CD4-positive, CD25-positive, alpha-beta regulatory T cell (primary cell): ENCODE data around the gene ENHO. TPM values are rescaled to one million over a fixed set of nuclear protein-coding genes. Genes with fewer than 3 reads are reported as not detected.

Source experiments
- ATAC-seq, 2 donors: fragments of 150-1000 bp; cut with Tn5 transposase; one replicate each; pipeline ENCODE4 v1.10.0; 2021; ENCODE audit warnings: low read depth in 2 of 2, moderate number of reproducible peaks in 2 of 2, moderate library complexity in 1 of 2
- DNase-seq, 3 donors: peaks; one replicate each; pipeline versions ENCODE4 v3.0.0 to v3.0.0-alpha.2; 2012 to 2022; ENCODE audit warnings: mixed read lengths in 1 of 3
- H3K27ac ChIP-seq: one replicate; pipeline ENCODE4 v1.7.0; 2013; ENCODE audit warnings: mild to moderate bottlenecking, low read length; ENCODE audit not compliant: insufficient read depth, poor library complexity, severe bottlenecking
- H3K27me3 ChIP-seq: one replicate; pipeline ENCODE4 v1.7.0; 2013; ENCODE audit warnings: low read length; ENCODE audit not compliant: control insufficient read depth, insufficient read depth
- H3K36me3 ChIP-seq: one replicate; pipeline ENCODE4 v1.7.0; 2013; ENCODE audit warnings: mild to moderate bottlenecking, low read length, moderate library complexity; ENCODE audit not compliant: control insufficient read depth, insufficient read depth
- H3K4me1 ChIP-seq: 2 replicates; pipeline ENCODE4 v1.7.0; 2013; ENCODE audit warnings: mild to moderate bottlenecking, low read length; ENCODE audit not compliant: insufficient read depth, control insufficient read depth, poor library complexity, severe bottlenecking
- H3K4me3 ChIP-seq: one replicate; pipeline ENCODE4 v1.7.0; 2013; ENCODE audit warnings: low read depth, mild to moderate bottlenecking, low read length, moderate library complexity
- H3K9me3 ChIP-seq, 2 experiments: 1 replicate in 1 of 2; 2 replicates in 1 of 2; pipeline ENCODE4 v1.7.0; 2013; ENCODE audit warnings: low read length in 2 of 2, mild to moderate bottlenecking in 1 of 2, moderate library complexity in 1 of 2; ENCODE audit not compliant: control insufficient read depth in 2 of 2
- H3K27ac Mint-ChIP-seq, 3 donors: one replicate each; pipeline ENCODE4 v1.8.0; 2020 to 2022; ENCODE audit warnings: mild to moderate bottlenecking in 3 of 3, mixed read lengths in 3 of 3, moderate library complexity in 2 of 3
- H3K27me3 Mint-ChIP-seq: one replicate; pipeline ENCODE4 v1.8.0; 2022; ENCODE audit warnings: mild to moderate bottlenecking, mixed read lengths
- H3K36me3 Mint-ChIP-seq: one replicate; pipeline ENCODE4 v1.8.0; 2020; ENCODE audit warnings: mixed read lengths
- H3K4me1 Mint-ChIP-seq, 4 donors: one replicate each; pipeline ENCODE4 v1.8.0; 2020 to 2022; ENCODE audit warnings: mixed read lengths in 4 of 4, mild to moderate bottlenecking in 1 of 4
- H3K4me3 Mint-ChIP-seq, 4 donors: one replicate each; pipeline ENCODE4 v1.8.0; 2020 to 2022; ENCODE audit warnings: mild to moderate bottlenecking in 4 of 4, mixed read lengths in 4 of 4, moderate library complexity in 3 of 4
- H3K9me3 Mint-ChIP-seq, 7 donors: one replicate each; pipeline ENCODE4 v1.8.0; 2020 to 2022; ENCODE audit warnings: mixed read lengths in 7 of 7, mild to moderate bottlenecking in 3 of 7, moderate library complexity in 2 of 7
- polyA plus RNA-seq, 4 donors: library from polyadenylated mRNA; unstranded; fragments of 300-500 nt; fragmentation: Illumina TruSeq; gene quantifications; one replicate each; pipeline ENCODE4 v1.2.3, GENCODE V29; 2021
- total RNA-seq: library from RNA; stranded (reverse); gene quantifications from one replicate; pipeline ENCODE4 v1.2.3, GENCODE V29; 2022

ENHO gene
- total and polyA plus RNA-seq, 5 donors from 2014 or later: 0.16 to 0.37 TPM; not detected in 3

- Histone ChIP-seq H3K36me3 (no peaks in the 10 kb centered on the region), H3K4me1 (no peaks in the 10 kb centered on the region), H3K27me3 (no peaks in the 10 kb centered on the region), H3K4me3 (no peak overlapping the region), H3K9me3 (no peaks in the 10 kb centered on the region), H3K27ac (no peak overlapping the region)
- Mint-ChIP-seq H3K27me3 (peaks cover 9% of the 10 kb centered on the region), H3K4me3 (no peak overlapping the region), H3K4me1 (peaks cover 0 to 2% (median 0%) of the 10 kb centered on the region in 4 donors), H3K36me3 (no peaks in the 10 kb centered on the region), H3K27ac (peak overlapping the region in 1 of 3 donors; percentile 43), H3K9me3 (no peaks in the 10 kb centered on the region)
- DNase-seq (no peak), ATAC-seq (no peak)
Measured at GRCh38 chr9:34515959-34516358, 6.8 kb downstream of the ENHO start.

GRCh38 chr9:34514816-34515215 lies 8.0 kb downstream of the ENHO start:
- Histone ChIP-seq H3K27ac (no peak overlapping the region), H3K9me3 (no peaks in the 10 kb centered on the region), H3K36me3 (no peaks in the 10 kb centered on the region), H3K4me3 (no peak overlapping the region), H3K27me3 (no peaks in the 10 kb centered on the region), H3K4me1 (no peaks in the 10 kb centered on the region)
- Mint-ChIP-seq H3K27me3 (peaks cover 9% of the 10 kb centered on the region), H3K27ac (peak overlapping the region in 1 of 3 donors; percentile 32), H3K36me3 (no peaks in the 10 kb centered on the region), H3K4me1 (peaks cover 0 to 2% (median 0%) of the 10 kb centered on the region in 4 donors), H3K9me3 (no peaks in the 10 kb centered on the region), H3K4me3 (no peak overlapping the region)
- ATAC-seq: no peak
- DNase-seq: no peak

GRCh38 chr9:34514401-34514800 lies 8.4 kb downstream of the ENHO start:
- peaks cover 9% of the 10 kb centered on the region for H3K27me3 Mint-ChIP-seq
- H3K9me3 Mint-ChIP-seq: no peaks in the 10 kb centered on the region
- no peak overlapping the region for H3K27ac ChIP-seq
- peak overlapping the region in 1 of 3 donors; percentile 32 for H3K27ac Mint-ChIP-seq
- no peak for DNase-seq
- no peak for ATAC-seq
- no peaks in the 10 kb centered on the region for H3K36me3 Mint-ChIP-seq
- no peak overlapping the region for H3K4me3 ChIP-seq
- H3K27me3 ChIP-seq: no peaks in the 10 kb centered on the region
- no peak overlapping the region for H3K4me3 Mint-ChIP-seq
- H3K4me1 Mint-ChIP-seq: peaks cover 0 to 2% (median 0%) of the 10 kb centered on the region in 4 donors
- no peaks in the 10 kb centered on the region for H3K4me1 ChIP-seq
- no peaks in the 10 kb centered on the region for H3K36me3 ChIP-seq
- H3K9me3 ChIP-seq: no peaks in the 10 kb centered on the region

GRCh38 chr9:34513567-34514214 lies 9.1 kb downstream of the ENHO start:
- Histone ChIP-seq H3K36me3 (no peaks in the 10 kb centered on the region), H3K27ac (no peak overlapping the region), H3K4me3 (no peak overlapping the region), H3K9me3 (no peaks in the 10 kb centered on the region), H3K27me3 (no peaks in the 10 kb centered on the region), H3K4me1 (no peaks in the 10 kb centered on the region)
- Mint-ChIP-seq H3K9me3 (no peaks in the 10 kb centered on the region), H3K27me3 (peaks cover 9% of the 10 kb centered on the region), H3K36me3 (no peaks in the 10 kb centered on the region), H3K27ac (no peak overlapping the region), H3K4me1 (peaks cover 0 to 2% (median 0%) of the 10 kb centered on the region in 4 donors), H3K4me3 (no peak overlapping the region)
- no peak for ATAC-seq
- no peak for DNase-seq

GRCh38 chr9:34512131-34513078 lies 10.4 kb downstream of the ENHO start:
- H3K9me3 Mint-ChIP-seq: no peaks in the 10 kb centered on the region
- Histone ChIP-seq H3K4me3 (no peak overlapping the region), H3K9me3 (no peaks in the 10 kb centered on the region), H3K4me1 (no peaks in the 10 kb centered on the region), H3K27me3 (no peaks in the 10 kb centered on the region), H3K27ac (no peak overlapping the region), H3K36me3 (no peaks in the 10 kb centered on the region)
- DNase-seq (no peak), ATAC-seq (no peak)
- H3K27me3 Mint-ChIP-seq: peaks cover 9% of the 10 kb centered on the region
- H3K27ac Mint-ChIP-seq: no peak overlapping the region
- H3K4me1 Mint-ChIP-seq: peaks cover 0 to 2% (median 0%) of the 10 kb centered on the region in 4 donors
- H3K4me3 Mint-ChIP-seq: no peak overlapping the region
- no peaks in the 10 kb centered on the region for H3K36me3 Mint-ChIP-seq

- Mint-ChIP-seq H3K27me3 (peaks cover 6% of the 10 kb centered on the region), H3K9me3 (no peaks in the 10 kb centered on the region), H3K4me3 (no peak overlapping the region), H3K27ac (no peak overlapping the region), H3K4me1 (peaks cover 0 to 2% (median 0%) of the 10 kb centered on the region in 4 donors), H3K36me3 (no peaks in the 10 kb centered on the region)
- H3K27ac ChIP-seq: no peak overlapping the region
- ATAC-seq (no peak), DNase-seq (no peak)
- H3K4me3 ChIP-seq: no peak overlapping the region
- no peaks in the 10 kb centered on the region for H3K27me3 ChIP-seq
- H3K4me1 ChIP-seq: no peaks in the 10 kb centered on the region
- no peaks in the 10 kb centered on the region for H3K36me3 ChIP-seq
- no peaks in the 10 kb centered on the region for H3K9me3 ChIP-seq
Measured at GRCh38 chr9:34510497-34511468, 12.0 kb downstream of the ENHO start.

GRCh38 chr9:34508951-34509350 lies 13.8 kb downstream of the ENHO start:
- no peaks in the 10 kb centered on the region for H3K9me3 Mint-ChIP-seq
- Histone ChIP-seq H3K4me3 (no peak overlapping the region), H3K27ac (no peak overlapping the region), H3K4me1 (no peaks in the 10 kb centered on the region), H3K27me3 (no peaks in the 10 kb centered on the region), H3K36me3 (no peaks in the 10 kb centered on the region), H3K9me3 (no peaks in the 10 kb centered on the region)
- H3K36me3 Mint-ChIP-seq: no peaks in the 10 kb centered on the region
- no peak for ATAC-seq
- H3K27ac Mint-ChIP-seq: no peak overlapping the region
- no peak for DNase-seq
- peaks cover 0 to 2% (median 0%) of the 10 kb centered on the region in 4 donors for H3K4me1 Mint-ChIP-seq
- H3K27me3 Mint-ChIP-seq: no peaks in the 10 kb centered on the region
- H3K4me3 Mint-ChIP-seq: no peak overlapping the region
